GM21529 (cell line): Measurements from ENCODE around the gene RNF11.
"Not testable (repeated sequence)": the region's sequence is repeated elsewhere in the genome, so short reads cannot be mapped to it uniquely, and the experiment has no call there.

ENCODE experiments used
- ATAC-seq: cut with Tn5 transposase; IDR thresholded peaks from one replicate; pipeline ENCODE4 v1.9.1; 2021; ENCODE audit not compliant: unreplicated experiment

The RNF11 gene, protein sequence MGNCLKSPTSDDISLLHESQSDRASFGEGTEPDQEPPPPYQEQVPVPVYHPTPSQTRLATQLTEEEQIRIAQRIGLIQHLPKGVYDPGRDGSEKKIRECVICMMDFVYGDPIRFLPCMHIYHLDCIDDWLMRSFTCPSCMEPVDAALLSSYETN

DNA sequence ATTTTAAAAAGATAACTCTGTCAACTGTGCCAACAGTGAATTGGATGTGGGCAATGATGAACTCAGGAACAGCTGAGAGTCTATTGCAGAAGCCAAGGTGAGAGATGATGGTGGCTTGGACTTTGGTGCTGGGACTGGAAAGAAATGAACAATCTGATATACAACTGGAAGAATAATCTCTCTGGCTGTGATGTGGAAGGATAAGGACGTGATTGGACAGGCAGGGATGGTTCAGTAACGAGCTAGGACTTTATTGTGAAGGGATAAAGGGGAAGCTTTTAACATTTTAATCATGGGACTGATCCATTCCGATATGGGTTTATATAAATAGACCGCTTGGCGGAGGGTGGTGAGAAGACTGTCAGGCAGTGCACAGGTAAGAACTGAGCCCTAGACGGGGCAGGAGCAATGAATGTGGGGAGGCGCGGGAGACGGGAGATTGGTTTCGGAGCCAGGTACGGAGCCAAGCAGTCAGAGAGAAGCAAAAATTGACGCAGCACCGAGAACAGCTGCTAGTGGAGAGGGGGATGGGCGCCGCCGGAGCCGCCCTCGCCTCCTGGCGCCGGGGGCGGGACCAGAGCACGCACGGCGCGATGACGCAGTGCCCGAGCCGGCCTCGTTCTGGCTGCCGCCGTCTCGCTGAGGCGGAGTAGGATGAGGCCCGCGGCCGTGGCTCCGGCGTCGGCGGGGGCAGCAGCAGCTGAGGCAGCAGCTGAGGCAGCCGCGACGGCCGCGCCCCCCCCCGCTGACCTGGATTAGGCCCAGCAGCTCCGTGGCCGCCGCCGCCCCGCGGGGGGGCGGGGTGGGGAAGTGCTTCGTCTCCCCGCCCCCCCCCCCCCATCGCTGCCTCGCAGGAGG is at the start of gene RNF11:
RNF11 (plus strand) TSS at position 601 of the 858 bp plus-strand sequence. CDS start 484 bp downstream, outside the sequence.
- peak; percentile 74 for ATAC-seq

DNA sequence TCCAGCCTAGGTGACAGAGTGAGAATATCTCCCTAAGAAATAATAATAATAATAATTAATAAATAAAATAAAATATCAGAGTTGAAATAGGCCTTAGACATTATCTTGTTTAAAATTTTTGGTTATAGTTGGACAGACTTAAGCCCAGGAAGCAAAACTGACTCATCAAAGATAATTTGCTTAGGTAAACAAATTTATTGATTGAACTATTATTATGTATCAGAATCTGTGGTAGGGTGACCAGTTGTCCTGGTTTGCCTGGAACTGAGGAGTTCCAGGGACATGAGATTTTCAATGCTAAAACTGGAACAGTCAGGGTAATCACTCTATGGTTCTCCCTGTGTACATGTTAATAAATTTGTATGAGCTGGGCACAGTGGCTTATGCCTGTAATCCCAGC is 47.8 kb upstream of the RNF11 start:
- no peak for ATAC-seq

DNA sequence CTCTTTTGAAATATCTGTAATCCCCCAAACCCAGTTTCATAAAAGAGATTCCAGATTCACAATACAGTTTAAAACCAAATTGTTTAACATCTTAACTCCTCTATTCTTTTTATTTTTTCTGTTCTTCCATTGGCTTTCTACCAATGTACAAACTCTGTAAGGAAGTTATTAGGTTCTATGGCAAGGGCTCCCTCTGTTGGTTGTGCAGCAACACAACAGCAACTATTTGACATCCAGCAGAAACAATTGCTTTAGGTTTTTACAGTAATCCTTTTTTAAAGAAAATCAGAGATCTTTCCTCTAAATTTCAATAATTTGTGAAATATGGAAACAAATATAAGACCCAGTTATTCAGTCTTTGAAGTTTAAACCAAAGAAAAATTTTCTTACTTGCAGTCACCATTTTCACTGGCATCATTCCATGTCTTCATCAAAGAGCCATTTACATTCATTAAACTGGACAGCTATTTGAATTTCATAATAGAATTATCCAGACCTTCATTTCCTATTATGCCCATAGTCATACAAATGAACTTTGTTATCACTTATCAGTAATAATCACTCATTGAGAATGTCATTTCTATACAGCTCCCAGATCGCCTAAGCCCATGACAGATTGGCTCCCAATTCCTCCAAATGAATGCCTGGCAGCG is 46.5 kb upstream of the RNF11 start:
- ATAC-seq, result no peak

DNA sequence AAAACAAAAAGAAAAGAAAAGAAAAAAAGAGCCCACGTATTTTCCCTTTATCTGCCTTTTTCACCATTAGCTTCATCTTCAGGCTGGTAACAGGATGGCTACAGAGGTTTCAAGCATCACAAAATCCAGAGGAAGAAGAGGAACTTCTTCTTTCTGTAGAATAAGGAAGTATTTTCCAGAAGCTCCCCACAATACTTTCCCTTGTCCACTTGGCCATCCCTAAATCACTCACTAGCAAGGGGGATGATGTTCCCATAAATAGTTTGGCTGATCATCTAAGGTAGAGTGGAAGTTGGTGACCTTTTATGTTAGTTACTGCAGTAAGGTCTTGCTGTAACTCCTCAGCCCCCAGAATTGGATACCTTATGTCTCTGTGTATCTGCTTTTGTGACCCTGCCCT is 45.1 kb upstream of the RNF11 start:
- ATAC-seq, result no peak

DNA sequence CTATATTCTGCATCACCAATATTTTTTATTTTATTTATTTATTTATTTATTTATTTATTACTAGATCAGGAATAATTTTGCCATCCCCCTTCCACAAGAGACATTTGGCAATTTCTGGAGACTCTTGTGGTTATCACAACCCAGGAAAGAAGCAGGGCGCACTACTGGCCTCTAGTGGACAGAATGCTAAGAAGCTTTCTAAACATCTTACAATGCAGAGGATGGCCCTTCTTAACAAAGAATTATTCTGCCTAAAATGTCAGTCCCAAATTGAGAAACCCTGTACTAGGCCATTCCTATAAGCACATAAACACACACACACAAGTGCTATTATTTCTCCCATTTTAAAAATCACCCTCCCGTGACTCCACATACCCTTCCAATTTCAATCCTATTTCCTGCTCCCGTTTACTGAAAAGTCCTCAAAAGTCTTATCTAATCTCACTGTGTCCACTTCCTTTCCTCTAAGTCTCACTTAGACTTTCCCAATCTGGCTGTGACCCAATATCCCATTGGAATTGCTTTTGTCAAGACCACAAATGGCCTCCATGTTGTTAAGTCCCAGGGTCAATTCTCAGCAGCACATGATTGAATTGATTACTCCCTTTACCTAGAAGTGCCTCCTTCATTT is 43.7 kb upstream of the RNF11 start:
- ATAC-seq, result no peak

DNA sequence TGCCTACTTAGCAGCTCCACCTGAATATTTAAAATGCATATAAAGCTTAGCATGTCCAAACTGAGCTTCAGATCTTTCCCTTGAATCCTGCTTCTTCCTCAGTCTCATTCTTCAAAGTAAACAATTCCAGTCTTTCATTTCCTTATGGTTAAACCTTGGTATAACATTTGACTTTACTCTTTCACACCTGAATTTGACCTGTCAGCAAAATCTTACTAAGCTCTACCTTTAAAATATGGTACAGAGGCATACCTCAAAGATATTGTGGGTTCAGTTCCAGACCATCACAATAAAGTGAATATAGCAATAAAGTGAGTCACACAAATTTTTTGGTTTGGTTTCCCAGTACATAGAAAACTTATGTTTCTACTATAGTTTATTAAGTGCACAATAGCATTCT is 42.5 kb upstream of the RNF11 start:
- ATAC-seq, result no peak

DNA sequence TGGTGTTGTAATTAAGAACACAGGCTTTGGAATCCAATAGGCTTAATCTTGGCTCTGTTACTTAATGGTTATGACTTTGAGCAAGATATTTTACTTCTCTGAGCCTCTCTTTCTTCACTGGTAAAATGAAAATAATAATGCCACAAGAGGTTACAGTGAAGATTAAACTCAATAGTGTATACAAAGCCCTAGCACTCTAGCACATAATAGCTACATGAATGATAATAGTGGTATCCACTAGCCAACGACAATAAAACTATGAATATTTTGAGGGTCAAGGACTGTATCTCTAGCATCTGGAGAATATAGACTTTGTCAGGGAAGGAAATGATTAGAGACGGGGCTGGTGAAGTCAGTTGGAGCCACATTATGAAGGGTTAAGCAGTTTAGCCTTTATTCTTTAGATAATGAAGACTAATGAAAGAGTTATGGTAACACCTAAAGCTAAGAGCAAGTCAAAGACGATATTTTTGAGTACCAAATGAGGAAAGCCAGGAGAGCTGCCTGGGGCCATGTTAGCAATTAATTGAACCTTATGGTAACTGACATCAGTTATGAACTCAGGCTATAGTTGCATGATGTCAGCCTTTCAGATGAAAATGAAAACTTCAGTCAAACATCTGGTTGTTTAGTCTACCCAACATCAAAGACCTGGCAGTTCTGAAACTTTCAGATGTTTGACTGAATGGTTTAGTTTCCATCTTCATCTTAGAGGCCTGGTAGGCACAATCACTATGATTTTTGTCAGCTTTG is 32.8 kb upstream of the RNF11 start:
- ATAC-seq, result peak; percentile 89

DNA sequence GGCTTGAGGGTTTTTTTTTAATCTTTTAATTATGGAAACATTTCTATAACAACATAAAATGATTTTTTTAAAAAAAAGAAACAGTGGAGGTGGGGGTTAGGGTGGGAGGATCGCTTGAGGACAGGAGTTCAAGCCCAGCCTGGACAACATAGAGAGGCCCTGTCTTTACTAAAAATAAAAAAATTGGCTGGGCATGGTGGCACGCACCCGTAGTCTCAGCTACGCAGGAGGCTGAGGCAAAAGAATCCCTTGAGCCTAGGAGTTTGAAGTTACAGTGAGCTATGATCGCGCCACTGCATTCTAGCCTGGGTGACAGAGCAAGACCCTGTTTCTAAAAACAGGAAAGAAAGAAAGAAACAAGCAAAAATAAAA is 32.2 kb upstream of the RNF11 start:
- ATAC-seq, result no peak

DNA sequence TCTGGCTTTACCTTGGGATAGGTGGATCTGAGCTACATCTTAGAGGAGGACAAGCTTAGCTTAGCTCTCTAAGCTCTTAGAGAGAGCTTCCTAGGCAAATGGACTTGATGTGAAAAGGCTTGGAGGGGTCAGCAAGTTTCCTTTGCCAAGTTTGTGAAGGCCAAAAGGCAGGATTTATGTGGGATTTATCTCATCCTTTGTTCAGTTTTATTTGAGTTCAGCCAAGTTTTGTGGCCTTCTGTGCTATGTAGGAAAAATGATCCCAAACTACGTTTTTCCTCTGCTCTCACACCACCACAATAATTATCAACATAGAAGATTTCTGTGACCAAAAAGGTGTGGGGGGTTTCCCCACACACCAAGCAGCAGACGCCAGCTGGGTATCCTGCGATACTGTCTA is 26.0 kb upstream of the RNF11 start:
- ATAC-seq, result no peak

DNA sequence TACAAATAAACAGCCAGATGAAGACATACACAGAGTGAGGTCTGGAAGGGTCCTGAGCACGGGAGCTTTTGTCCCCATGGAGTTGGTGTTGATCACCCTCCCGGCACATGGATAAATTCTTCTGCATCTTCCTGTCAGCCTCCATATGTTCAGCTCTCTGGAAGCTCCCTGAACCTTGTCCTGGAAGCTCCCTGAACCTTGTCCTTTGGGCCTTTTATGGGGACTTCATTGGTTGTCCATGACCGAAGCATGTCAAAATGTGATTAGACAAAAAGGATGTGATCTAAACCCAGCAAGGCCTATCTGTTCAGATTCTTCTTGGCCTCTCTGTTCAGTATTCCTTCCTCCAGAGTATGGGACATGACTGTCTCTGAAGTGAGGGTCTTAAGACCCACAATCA is 25.4 kb upstream of the RNF11 start:
- ATAC-seq, result no peak

DNA sequence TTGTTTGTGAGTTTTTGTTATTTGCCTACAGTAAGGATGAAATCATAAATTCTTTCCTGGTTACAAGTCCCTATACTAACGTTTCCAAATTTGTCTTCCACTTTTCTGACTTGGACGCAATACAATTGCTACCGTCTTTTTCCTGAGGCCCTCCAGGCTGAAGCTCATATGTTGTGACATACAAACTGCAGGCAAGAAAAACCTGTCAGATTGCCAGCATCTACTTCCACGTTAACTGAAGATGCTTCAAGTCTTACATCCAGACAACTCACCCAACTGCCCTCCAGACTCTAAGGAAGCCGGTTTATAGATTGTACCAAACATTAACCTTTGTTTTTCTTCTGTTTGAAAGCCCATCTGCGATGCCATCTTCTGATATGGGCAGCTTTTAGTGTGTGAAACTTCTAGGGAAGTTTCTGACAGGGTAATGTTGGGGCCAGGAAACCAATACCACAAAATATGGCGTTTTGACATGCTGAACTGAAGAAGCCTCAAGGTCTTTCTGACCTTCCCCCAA is 21.4 kb upstream of the RNF11 start:
- ATAC-seq, result peak; percentile 56

DNA sequence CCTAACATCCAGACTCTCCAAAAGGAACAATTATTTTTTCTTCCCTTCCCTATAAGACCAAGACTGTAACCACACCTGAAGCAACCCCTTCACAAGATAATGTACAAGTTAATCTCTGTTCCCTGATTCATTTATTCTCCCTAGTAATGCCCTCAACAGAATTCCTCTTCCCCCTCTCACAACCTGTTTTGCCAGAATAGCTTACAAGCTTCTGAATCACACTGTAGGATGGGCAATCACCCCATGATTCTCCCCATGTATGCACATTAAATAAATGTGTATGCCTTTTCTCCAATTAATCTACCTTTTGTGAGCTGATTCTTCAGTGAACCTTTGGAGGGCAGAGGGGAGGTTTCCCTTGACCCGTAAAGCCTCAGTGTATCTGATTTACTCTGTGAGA is 20.9 kb upstream of the RNF11 start:
- no peak for ATAC-seq

DNA sequence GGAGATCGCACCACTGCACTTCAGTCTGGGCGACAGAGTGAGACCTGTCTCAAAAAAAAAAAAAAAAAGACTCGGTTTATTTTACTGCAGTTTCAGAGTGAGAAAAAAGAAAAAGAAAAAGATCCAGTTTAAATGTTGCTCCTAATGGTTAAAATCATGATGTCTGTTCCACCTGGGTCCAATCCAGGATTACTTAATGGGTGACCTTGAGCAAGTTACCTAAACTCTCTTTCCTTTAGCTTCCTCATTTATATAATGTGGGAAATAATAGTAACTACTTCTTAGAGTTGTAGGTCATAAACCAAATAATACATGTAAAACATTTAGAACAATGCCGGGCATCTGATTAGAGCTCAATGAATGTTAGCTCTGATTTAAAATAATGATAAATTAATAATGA is 19.4 kb upstream of the RNF11 start:
- ATAC-seq, result no peak

DNA sequence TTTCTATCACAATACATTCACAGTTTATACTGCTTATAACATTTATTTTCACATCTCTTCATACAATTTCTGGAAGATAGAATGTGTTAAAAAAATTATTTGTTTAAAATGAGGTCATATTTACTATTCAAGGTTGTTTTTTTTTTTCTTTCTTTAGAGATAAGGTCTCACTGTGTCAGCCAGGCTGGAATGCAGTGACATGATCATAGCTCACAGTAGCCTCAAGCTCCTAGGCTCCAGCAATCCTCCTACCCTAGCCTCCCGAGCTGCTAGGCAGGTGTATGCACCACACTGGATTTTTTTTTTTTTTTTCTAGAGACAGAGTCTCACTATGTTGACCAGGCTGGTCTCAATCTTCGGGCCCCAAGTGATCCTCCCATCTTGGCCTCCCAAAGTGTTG is 19.0 kb upstream of the RNF11 start:
- no peak for ATAC-seq

DNA sequence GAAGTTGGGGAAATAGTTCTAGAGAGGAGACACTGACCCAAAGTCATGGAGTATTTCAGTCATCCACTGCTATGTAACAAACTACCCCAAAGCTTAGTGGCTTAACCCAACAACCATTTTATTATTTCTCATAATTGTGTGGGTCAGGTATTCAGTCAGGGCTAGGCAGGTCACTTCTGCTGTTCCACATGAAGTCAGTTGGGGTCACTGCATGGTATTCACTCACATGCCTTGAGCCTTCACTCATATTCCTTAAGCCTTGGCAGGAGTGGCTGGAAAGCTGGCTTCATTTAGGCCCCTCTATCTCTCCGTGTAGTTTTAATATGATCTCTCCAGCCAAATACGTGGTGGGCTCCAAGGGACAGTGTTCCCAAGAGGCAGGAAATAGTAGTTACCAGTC is 17.5 kb upstream of the RNF11 start:
- ATAC-seq, result no peak

DNA sequence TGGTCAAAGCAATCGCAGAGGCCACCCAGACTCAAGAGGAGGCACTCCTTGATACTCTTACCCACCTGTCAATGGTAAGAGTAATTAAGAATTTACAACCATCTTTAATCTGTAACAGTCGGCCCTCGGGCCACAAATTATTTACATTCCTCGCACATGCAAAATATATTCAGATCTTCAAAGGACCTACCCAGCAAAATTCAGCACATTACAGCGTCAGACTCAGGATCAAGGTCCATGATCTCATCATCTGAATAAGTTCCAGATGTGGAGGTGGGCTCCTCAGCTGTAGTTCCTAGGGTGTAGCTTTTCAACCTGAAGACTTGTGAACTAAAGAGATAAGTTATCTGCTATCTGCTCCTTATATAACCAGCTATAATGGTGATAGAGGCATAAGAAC is 17.1 kb upstream of the RNF11 start:
- ATAC-seq, result no peak

DNA sequence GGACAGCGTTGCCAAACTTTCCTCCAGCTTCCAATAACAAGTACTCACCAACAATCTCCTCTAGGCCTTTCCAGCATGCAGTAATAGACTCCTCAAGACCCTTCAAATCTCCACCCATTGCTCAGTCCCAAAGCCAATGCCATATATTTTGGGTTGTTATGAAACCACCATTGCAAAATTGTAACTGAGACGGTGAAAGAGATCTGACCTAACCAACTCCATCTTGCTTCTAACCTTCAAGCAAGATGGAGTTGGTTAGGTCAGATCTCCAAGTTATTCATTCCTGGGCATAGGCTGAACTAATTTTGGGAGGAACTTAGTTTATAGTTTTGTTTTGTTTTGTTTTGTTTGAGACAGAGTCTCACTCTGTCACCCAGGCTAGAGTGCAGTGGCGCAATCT is 14.5 kb upstream of the RNF11 start:
- not testable (repeated sequence) for ATAC-seq

DNA sequence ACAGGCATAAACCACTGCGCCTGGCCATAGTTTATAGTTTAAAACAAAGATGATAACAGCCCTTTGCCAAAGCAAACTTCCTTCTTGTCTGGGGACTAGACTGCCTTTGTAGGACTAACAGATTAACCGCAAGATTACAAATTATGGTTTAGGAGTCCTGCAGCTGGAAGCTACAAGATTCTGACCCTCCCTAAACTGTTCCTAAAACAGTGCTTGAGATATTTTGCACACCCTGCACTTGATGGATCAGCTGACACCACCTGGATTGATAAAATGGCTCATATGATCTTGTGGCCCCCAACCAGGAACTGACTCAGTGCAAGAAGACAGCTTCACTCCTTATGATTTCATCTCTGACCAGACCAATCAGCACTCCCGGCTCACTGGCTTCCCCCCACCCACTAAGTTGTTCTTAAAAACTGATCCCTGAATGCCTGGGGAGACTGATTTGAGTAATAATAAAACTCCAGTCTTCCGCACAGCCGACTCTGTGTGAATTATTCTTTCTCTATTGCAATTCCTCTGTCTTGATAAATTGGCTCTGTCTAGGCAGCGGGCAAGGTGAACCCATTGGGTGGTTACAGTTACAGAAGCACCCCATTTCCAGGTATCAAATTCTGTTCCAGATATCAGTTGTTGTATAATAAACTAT is 13.8 kb upstream of the RNF11 start:
- ATAC-seq, result no peak

DNA sequence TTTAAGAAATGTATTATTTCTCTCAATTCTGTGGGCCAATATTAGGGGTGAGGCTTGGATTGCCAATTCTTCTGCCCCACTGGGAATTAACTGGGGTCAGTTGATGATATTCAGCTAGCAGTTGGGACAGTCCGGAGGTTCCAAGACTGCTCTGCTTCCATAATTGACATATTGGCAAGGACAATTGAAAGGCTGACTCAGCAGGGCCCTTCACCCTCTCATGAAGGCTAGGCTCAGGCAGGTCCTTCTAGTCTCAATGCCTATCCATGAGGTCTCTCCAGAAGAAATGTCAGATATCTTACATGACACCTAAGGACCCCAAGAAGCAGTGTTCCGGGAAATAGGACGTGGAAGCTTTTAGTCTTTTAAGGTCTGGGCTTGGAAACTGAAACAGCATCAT is 13.3 kb upstream of the RNF11 start:
- no peak for ATAC-seq

DNA sequence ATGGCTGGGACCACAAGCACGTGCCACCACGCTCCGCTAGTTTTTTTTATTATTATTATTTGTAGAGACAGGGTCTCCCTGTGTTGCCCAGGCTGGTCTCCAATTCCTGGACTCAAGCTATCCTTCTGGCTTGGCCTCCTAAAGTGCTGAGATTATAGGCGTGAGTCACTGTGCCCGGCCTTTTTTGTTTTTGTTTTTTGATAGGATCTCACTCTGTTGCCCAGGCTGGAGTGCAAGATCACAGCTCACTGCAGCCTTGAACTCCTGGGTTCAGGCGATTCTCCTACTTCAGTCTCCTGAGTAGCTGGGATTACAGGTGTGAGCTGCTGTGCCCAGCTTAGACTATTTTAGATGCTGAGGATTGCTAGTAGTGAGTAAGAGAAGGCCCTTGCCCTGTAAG is 11.8 kb upstream of the RNF11 start:
- no peak for ATAC-seq
